Endothelial cell of umbilical vein (primary cell): ENCODE results near the gene KRCC1. TPM values are rescaled to one million over a fixed set of nuclear protein-coding genes. Genes with fewer than 3 reads are reported as not detected.

Experiments used
- BruUV-seq: library from RNA; stranded (reverse); fragments of 400-500 nt; replicated peaks from 2 replicates; lab custom pipeline; 2021; lab: Mats Ljungman, UMichigan
- CTCF ChIA-PET: fragments of 300-600, 350-600 bp; sonication (Branson Sonifier 250); formaldehyde crosslinking; loops from one replicate; lab custom pipeline; 2021; ENCODE audit warnings: antibody characterized with exemption, inconsistent platforms; lab: Charles Lee
- POLR2A ChIA-PET: fragments of 300-600, 350-600 bp; sonication (Branson Sonifier 250); formaldehyde crosslinking; loops from one replicate; lab custom pipeline; 2021; ENCODE audit warnings: antibody characterized with exemption, inconsistent platforms; lab: Charles Lee
- DNase-seq: peaks from one replicate; pipeline ENCODE4 v3.0.0-alpha.2; 2011; ENCODE audit warnings: low read depth, low spot score
- FAIRE-seq: peaks from 2 replicates; lab custom pipeline; 2011; peaks lifted over from hg19 to GRCh38; lab: Jason Lieb, UNC
- H2AFZ ChIP-seq: 2 replicates; pipeline ENCODE4 v1.6.0; 2012; ENCODE audit warnings: low read depth, low read length, control low read depth, inconsistent platforms
- H3K27ac ChIP-seq: 2 replicates; pipeline ENCODE4 v1.5.1; 2011; ENCODE audit warnings: low read depth, mild to moderate bottlenecking, control low read depth, low read length, moderate library complexity; ENCODE audit not compliant: insufficient read depth
- H3K27me3 ChIP-seq, 2 experiments: 2 replicates each; pipeline versions ENCODE4 v1.6.0 to v1.6.1; 2011; ENCODE audit warnings: low read length in 2 of 2, mixed read lengths in 1 of 2; ENCODE audit not compliant: control insufficient read depth in 2 of 2, insufficient read depth in 2 of 2
- H3K36me3 ChIP-seq, 2 experiments: 2 replicates in 1 of 2; 3 replicates in 1 of 2; pipeline ENCODE4 v1.5.1; 2011; ENCODE audit warnings: low read length in 2 of 2, mild to moderate bottlenecking in 1 of 2, moderate library complexity in 1 of 2; ENCODE audit not compliant: control insufficient read depth in 2 of 2, insufficient read depth in 2 of 2; ENCODE audit errors: extremely low read depth in 1 of 2
- H3K4me1 ChIP-seq: 3 replicates; pipeline ENCODE4 v1.5.1; 2011; ENCODE audit warnings: mild to moderate bottlenecking, low read length; ENCODE audit not compliant: control insufficient read depth, insufficient read depth; ENCODE audit errors: extremely low read depth
- H3K4me2 ChIP-seq: 2 replicates; pipeline ENCODE4 v1.6.1; 2011; ENCODE audit warnings: low read length, control low read depth, mixed read lengths; ENCODE audit not compliant: insufficient read depth
- H3K4me3 ChIP-seq, 3 experiments: fragments of 200-600 bp in 1 of 3; sonication (generic), shearing (Covaris generic) in 1 of 3; replicated peaks in 1 of 3; 2 replicates each; pipeline ENCODE4 v1.5.1; 2011 to 2016; ENCODE audit warnings: control low read depth in 3 of 3, low read length in 3 of 3, mild to moderate bottlenecking in 2 of 3, inconsistent platforms in 1 of 3, low read depth in 1 of 3, moderate library complexity in 1 of 3; ENCODE audit not compliant: insufficient read depth in 1 of 3
- H3K79me2 ChIP-seq: 2 replicates; pipeline ENCODE4 v1.6.0; 2012; ENCODE audit warnings: low read length, inconsistent platforms; ENCODE audit not compliant: control insufficient read depth, insufficient read depth
- H3K9ac ChIP-seq: replicated peaks from 2 replicates; pipeline ENCODE3; 2011; ENCODE audit warnings: low read length, control low read depth; ENCODE audit not compliant: insufficient read depth; ENCODE audit errors: extremely low read depth
- H3K9me1 ChIP-seq: replicated peaks from 3 replicates; pipeline ENCODE4 v1.6.0; 2011; ENCODE audit warnings: mild to moderate bottlenecking, low read length; ENCODE audit not compliant: control insufficient read depth, insufficient read depth; ENCODE audit errors: extremely low read depth
- H3K9me3 ChIP-seq: replicated peaks from 2 replicates; pipeline ENCODE4 v1.5.1; 2012; ENCODE audit warnings: low read length, inconsistent platforms; ENCODE audit not compliant: control insufficient read depth, insufficient read depth
- H4K20me1 ChIP-seq: replicated peaks from 2 replicates; pipeline ENCODE3; 2011; ENCODE audit warnings: mild to moderate bottlenecking, low read length; ENCODE audit not compliant: control insufficient read depth, insufficient read depth; ENCODE audit errors: extremely low read depth
- EZH2 ChIP-seq: IDR thresholded peaks from 2 replicates; pipeline ENCODE4 v1.6.1; 2012; ENCODE audit warnings: borderline replicate concordance, low read depth, mild to moderate bottlenecking, moderate library complexity, low read length, inconsistent platforms; ENCODE audit not compliant: severe bottlenecking
- GATA2 ChIP-seq: IDR thresholded peaks from 2 replicates; pipeline ENCODE4 v1.7.0; 2011; ENCODE audit warnings: low read depth, mild to moderate bottlenecking, moderate library complexity, mixed read lengths, low read length; ENCODE audit not compliant: insufficient read length, insufficient read depth
- MYC ChIP-seq: IDR thresholded peaks from one replicate; pipeline ENCODE4 v1.6.1; 2011; ENCODE audit warnings: mild to moderate bottlenecking, low read depth, low read length
- dilution Hi-C: fragments of 300-500 bp; cut with MboI; formaldehyde crosslinking; loops from one replicate; pipeline ENCODE4 v1.15.0; 2019; ENCODE audit warnings: low sequenced_read_pairs; ENCODE audit not compliant: extremely low pct_ligation_motif_present
- intact Hi-C: fragments of 100-400 bp; cut with micrococcal nuclease; formaldehyde crosslinking; loops from one replicate; pipeline ENCODE4 v1.10.0; 2022
- polyA plus RNA-seq, 4 experiments: library from polyadenylated mRNA; depleted of rRNA in 3 of 4; stranded (reverse) in 3 of 4; unstranded in 1 of 4; fragments of >200 nt; gene quantifications; 2 replicates each; pipeline versions ENCODE4 v1.2.1 to v1.2.3, GENCODE V29; 2011 to 2012; ENCODE audit warnings: missing spikeins in 1 of 4
- total RNA-seq: library from RNA; stranded (reverse); gene quantifications from 2 replicates; pipeline ENCODE4 v1.2.3, GENCODE V29; 2021
- TF ChIP-seq, protein P1 (sequence below), 2 donors: IDR thresholded peaks; 1 replicate in 1 of 2; 2 replicates in 1 of 2; pipeline ENCODE4 v1.5.1; 2011; ENCODE audit warnings: low read length in 2 of 2, mild to moderate bottlenecking in 2 of 2, moderate library complexity in 2 of 2, control low read depth in 1 of 2, inconsistent platforms in 1 of 2, low read depth in 1 of 2; ENCODE audit not compliant: insufficient read depth in 1 of 2; ENCODE audit errors: extremely low read depth in 1 of 2

The KRCC1 gene
- total and polyA plus RNA-seq, 2 donors (not counting 3 experiments of a cell fraction or from before 2014, with no cell fraction given) = 7.4 to 15.0 TPM

DNA sequence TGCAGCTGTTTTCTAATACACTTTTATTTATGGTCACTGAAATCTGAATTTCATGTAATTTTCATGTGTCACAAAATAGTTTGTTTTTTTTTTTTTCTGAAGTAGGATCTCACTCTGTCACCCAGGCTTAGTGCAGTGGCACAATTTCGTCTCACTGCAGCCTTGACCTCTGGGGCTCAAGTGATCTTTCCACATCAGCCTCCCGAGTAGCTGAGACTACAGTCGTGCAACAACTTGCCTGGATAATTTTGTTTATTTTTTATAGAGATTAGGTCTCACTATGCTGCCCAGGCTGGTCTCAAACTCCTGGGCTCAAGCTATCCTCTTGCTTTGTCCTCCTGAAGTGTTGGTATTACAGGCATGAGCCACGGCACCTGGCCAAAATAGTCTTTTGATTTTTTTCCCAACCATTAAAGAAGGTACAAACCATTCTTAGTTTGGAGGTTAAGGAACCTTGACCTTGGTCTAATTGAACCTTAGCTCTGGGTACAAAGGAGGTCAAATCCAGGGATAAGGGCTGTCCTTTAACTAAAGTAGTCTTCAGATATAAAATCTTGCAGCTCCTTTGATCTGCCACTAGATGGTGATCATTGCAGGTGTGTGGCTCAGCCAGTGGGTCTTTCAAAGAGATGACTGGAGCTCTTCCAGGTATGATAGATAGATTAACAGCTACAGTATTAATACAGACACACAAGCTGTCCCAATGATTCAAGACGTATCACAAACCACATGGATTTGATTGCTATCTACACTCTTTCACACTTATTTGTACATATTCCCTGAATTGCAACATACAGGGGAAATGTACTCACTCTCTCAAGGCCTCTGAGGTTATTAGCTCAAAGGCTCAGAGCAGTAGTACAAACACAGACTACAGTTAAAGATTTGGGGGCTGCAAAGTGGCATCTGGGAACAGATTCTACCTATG, 4.7 kb upstream of the KRCC1 start:
- H3K9me1 ChIP-seq = no peaks in the 10 kb centered on the region
- no TSS peak for BruUV-seq
- intact Hi-C loops = loop anchor here (1.0 kb wide), 2 partner anchors 100 to 127 kb away; no protein-coding TSS in a partner anchor
- FAIRE-seq = peak; percentile 61
- no peaks in the 10 kb centered on the region for H3K9me3 ChIP-seq
- TF ChIP-seq EZH2 (peak; percentile 32), GATA2 (peak; percentile 14), MYC (no peak)
- TF ChIP-seq, protein P1, sequence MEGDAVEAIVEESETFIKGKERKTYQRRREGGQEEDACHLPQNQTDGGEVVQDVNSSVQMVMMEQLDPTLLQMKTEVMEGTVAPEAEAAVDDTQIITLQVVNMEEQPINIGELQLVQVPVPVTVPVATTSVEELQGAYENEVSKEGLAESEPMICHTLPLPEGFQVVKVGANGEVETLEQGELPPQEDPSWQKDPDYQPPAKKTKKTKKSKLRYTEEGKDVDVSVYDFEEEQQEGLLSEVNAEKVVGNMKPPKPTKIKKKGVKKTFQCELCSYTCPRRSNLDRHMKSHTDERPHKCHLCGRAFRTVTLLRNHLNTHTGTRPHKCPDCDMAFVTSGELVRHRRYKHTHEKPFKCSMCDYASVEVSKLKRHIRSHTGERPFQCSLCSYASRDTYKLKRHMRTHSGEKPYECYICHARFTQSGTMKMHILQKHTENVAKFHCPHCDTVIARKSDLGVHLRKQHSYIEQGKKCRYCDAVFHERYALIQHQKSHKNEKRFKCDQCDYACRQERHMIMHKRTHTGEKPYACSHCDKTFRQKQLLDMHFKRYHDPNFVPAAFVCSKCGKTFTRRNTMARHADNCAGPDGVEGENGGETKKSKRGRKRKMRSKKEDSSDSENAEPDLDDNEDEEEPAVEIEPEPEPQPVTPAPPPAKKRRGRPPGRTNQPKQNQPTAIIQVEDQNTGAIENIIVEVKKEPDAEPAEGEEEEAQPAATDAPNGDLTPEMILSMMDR (IDR thresholded peaks at IDR 0.05; ENCODE audit: extremely low read depth in 1 of 2, insufficient read depth in 1 of 2, low read depth in 1 of 2, low read length in 2 of 2) = peak; percentile 55 to 59
- peaks cover 3% of the 10 kb centered on the region for H3K4me1 ChIP-seq
- no peaks in the 10 kb centered on the region for H3K36me3 ChIP-seq
- H3K27ac ChIP-seq = no peak overlapping the region
- dilution Hi-C loops = no loop called here
- DNase-seq = peak; percentile 54
- H3K4me2 ChIP-seq = no peak overlapping the region
- H2AFZ ChIP-seq = no peak overlapping the region
- ChIA-PET POLR2A (interaction anchor here (0.7 to 1.2 kb wide), 2 partner anchors 44 to 47 kb away, joined by 3 to 5 read pairs; partner anchors contain the start of gene RNU2-63P), CTCF (interaction anchor here (0.5 to 4.2 kb wide), 47 partner anchors 8 to 679 kb away, joined by 3 to 215 read pairs (median 4); no protein-coding TSS in a partner anchor)
- no peaks in the 10 kb centered on the region for H4K20me1 ChIP-seq
- no peak overlapping the region for H3K9ac ChIP-seq
- H3K79me2 ChIP-seq = peaks cover 3% of the 10 kb centered on the region
- peaks cover 2 to 12% of the 10 kb centered on the region in 2 experiments for H3K27me3 ChIP-seq
- no peak overlapping the region for H3K4me3 ChIP-seq
